Pons (tissue), 1 donor: ENCODE measurements around the gene ACTA2.

ENCODE experiments used
- DNase-seq: peaks from one replicate; pipeline ENCODE4 v3.0.0-alpha.2; 2016; ENCODE audit warnings: low spot score

Gene ACTA2

GRCh38 chr10:88980800-88981199, 28.2 kb upstream of the ACTA2 start:
- no peak for DNase-seq

DNA sequence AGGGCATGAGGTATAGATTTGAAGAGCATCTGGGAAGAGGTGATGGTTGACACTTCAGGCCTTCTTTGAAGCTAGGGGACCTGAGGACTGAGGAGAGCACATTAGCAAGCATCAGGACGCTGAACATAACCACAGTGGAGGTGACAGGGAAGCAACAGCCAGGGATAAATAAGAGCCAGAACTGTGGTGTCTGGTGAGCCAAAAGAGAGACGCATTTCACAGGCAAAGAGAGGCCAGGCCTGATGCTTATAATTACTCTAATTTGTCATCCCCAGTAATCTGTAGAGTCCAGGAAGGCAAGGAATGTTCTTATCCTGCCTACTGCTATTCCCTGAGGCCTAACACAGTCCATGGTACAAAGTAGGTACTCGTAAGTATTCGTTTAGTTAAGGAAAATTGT, 27.7 kb upstream of the ACTA2 start:
- no peak for DNase-seq

DNA sequence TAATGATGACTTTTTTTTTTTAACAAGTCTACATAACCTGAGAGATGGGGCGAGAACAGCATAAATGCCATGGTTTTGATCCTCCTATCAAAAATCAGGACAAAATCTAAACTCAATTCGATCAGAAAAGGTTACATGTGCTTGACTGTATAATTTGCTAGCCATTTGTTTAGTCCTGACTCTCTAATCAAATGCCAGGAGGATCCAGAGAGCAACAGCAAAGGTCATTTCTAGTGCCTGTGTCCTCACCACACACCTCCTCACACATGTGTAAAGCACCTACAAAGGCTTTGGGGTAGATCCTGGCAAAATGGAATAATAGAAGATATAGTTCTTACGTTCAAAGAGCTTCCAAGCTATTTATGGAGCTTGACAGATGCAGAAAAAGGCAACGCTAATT, 27.0 kb upstream of the ACTA2 start:
- DNase-seq, result no peak

DNA sequence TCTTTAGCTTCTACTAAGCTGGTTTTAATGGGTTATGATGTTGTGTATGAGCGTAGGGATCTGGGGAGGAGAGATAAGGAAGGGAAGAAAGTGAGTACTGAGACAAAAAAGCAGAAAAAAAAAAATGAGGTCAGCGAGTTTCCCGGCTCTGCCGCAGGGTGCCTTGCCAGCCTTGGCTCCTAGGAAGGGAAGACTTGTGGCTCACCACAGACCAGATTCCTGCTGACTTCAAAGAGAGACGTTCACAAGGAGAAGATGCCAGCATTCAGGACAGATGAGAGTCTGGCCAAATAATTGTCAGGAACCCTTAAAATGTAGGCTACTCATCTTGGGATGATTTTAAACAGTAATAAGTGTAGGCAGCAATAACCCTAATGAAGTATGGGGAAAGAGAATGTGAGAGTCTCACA, 26.6 kb upstream of the ACTA2 start:
- DNase-seq, result peak; percentile 43

DNA sequence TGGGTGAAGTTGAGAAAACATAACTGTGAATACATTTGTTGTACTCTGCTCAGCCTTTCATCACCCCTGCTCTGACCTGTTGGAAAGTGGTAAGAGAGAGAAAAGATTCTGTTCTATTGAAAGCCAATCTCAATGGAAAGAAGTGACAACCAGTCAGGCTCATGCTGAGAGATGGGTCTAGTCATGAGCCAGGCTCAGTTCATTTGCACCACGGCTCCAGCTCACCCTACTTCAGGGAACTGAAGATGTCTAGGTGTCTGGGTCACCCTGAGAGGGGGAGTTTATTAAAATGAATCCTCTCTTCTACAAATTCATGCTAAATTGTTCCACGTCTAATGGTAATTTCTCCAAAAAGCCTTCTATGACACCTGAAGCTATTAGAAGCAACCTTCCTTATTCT, 25.9 kb upstream of the ACTA2 start:
- no peak for DNase-seq

DNA sequence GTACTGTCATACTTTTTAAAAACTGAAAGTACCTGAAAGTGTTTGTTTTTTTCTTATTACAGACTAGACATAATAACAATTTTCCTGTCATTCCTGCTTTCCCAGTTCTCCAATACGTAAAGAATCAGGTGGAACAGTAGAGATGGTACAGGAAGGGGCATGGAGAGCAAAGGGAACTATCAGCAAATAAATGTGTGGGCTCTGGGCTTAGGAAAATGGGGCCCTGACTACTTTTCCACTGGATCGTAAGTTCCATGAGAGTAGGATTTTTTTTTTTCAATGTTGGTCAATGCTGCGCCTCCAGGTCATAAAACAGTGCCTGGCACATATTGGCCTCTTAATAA, 22.8 kb upstream of the ACTA2 start:
- DNase-seq, result no peak

DNA sequence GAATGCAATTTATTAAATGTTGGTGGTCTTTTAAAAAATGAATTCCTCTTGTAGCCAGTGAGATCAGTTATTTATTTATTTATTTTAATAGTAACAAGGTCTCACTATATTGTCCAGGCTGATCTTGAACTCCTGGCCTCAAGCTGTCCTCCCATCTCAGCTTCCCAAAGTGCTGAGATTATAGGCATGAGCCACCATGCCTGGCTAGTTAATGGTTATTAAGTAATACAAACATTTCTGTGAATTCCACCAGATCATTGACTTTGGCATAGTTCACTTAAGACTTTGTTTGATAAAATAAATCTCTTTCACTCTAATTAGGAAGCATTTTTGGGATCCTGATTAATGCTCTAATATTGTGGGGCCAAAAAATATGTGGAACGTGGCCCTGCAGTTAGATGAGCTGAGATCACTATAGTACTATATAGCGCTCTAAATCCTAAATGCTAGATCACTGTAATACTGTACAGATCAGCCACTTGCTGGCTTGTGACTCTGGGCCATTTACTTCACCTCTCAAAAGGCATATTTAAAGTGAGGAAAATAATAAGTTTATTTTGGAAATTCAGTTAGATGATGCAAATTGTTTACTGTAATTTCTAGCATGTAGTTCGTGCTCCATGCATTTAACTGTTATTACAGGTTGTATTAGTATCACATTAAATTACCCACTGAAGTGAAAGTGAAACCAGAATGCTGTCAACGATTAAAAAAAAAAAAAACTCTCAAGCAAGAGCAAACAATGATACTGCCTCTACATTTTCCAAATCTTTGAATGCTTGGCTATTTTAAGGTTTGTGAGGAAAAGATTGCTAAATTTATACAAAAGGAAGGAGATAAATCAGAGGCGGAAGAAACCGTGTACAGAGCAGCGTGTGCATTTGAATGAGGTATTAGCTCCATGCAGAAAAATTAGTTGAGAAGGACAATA, 22.1 kb upstream of the ACTA2 start:
- DNase-seq, result peak; percentile 43

GRCh38 chr10:88974012-88974411, 21.4 kb upstream of the ACTA2 start:
- no peak for DNase-seq

DNA sequence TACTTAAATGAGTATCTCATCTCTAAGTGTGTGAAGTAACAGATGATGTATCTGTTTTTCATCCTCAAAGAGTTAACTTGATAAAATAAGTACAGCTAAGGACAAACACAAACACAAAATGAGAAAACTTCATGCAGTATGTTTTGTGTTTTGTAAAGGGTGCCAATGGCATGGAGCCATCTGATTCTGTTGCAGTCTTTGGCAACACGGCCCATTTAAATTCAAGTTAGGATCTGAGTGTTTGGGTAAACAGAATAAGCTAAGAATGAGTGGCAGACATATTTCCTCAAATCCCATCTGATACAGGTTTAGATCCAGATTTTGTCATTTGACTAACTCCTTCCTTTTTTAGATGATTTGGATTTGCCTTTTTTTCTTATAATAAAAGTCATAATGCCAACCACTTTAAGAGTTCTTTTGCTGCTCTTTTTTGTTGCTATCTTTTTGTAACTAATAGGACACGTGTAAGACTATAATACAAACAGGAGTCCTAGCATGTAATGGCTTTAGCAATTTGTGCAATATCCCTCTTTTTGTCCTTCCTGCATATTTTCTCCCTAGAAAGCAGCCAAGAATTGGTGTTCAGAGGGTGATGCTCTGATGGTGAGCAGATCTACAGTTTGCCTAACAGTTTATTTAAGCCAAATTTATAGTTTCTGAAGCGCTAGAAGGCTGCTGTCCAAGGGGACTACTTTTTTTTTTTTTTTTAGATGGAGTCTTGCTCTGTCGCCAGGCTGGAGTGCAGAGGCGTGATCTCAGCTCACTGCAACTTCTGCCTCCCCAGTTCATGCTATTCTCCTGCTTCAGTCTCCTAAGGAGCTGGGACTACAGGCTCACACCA, 18.9 kb upstream of the ACTA2 start:
- DNase-seq, result no peak

- DNase-seq, result no peak
These were observed 15.8 kb upstream of the ACTA2 start for GRCh38 chr10:88968391-88968790.

GRCh38 chr10:88966797-88967196, 14.2 kb upstream of the ACTA2 start:
- no peak for DNase-seq

DNA sequence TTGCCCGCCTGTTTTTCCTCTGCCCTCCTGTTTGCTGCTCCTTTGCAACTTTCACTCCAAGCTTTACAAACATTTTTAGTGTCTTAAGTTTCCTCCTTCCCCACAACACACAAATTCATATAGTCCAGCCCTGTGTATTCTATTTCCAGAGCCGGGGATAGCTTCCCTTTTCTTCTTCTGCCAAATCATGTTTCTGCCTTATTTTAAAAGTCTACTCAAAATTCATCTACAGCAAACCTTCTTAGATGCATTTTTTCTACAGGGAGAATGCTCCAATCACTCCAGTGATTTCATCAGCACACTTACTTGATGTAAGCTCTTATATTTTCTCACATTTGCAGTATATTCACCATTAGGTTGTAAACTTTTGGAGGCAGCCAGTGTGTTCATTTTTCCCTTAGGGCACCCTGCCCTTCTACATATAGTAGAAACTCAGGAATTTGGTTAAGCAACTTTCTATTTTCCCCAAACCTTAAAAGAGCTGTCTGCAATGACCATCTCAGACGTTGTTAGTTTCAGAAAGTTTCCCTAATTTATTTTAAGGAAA, 12.4 kb upstream of the ACTA2 start:
- DNase-seq, result no peak

GRCh38 chr10:88964360-88964759, 11.8 kb upstream of the ACTA2 start:
- DNase-seq, result no peak

- no peak for DNase-seq
These were observed 10.7 kb upstream of the ACTA2 start for GRCh38 chr10:88963318-88963717.

GRCh38 chr10:88962336-88962735, 9.8 kb upstream of the ACTA2 start:
- no peak for DNase-seq

DNA sequence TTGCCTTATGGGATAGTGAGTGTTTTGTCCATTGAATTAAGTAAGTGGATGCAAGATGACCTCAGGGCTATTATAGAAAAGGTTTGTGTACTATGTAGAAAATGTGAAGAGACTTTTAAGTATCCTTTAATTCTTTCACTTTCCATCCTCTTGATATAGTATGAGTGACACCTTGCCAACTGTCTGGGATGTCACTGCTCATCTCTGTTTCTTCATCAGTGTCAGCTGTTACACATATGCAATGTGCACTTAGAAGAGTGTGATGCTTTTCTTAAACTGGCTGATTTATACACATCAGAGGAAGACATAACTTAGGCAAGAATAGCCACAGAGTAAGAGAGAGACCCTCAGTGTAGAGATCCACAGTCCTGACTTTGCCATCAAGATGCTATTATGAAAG, 8.7 kb upstream of the ACTA2 start:
- DNase-seq, result no peak

GRCh38 chr10:88960802-88961201, 8.2 kb upstream of the ACTA2 start:
- DNase-seq, result no peak

DNA sequence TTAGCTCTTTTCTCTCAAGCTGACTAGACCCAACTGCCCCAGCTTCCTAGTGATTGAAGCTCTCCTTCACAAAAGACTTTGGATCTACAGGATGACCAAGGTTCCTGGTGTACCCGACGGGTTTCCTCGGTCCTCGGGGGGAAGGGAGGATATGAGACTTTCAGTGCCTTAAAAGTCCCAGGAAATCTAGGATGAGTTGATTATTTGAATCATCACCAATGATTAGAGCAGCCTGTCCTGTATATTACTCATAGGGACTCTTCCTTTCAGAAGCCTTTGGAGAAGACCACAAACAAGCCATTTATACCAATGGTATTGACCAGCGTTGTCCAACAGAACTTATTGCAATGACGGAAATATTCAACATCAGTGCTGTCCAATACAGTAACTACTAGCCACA, 6.1 kb upstream of the ACTA2 start:
- DNase-seq, result no peak

DNA sequence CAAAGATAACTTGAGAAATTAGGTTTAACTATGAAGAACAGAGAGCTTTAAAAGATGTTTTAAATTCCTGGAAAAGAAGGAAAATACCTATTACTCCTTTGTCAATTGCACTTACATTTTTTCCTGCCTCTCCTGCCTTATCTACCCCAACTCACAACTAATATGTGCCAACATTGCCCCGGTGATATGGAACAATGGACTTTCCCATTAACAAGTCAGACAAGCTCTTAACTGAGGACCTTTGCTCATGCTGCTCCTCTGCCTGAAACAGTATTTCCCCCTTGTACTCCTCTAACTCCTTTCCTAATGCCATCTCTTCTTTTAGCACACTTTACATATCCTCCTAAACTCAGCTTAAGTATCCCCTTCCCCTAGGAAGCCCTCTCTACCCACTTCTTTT, 4.8 kb upstream of the ACTA2 start:
- DNase-seq, result no peak

GRCh38 chr10:88954458-88955083, 2.0 kb upstream of the ACTA2 start:
- no peak for DNase-seq

DNA sequence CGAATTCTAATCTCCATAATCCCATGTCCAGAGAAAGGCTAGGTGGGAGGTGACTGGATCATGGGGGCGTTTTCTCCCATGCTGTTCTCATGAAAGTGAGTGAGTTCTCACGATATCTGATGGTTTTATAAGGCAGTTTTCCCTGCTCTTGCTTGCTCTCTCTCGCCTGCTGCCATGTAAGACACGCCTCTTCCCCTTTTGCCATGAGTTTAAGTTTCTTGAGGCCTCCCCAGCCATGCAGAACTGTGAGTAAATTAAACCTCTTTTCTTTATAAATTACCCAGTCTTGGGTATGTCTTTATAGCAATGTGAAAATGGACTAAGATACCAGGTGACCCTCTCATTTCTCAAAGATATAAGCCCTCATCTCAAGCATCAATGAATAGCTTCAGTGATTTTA, 1.1 kb upstream of the ACTA2 start:
- DNase-seq, result no peak
